GM23338 (cell line): ENCODE measurements around the gene MYO19. TPM values are rescaled to one million over a fixed set of nuclear protein-coding genes. Genes with fewer than 3 reads are reported as not detected.

Source experiments
- ATAC-seq: fragments of 200-7000 bp; cut with Tn5 transposase; 3 replicates; pipeline ENCODE4 v1.9.1; 2020
- DNase-seq: peaks from one replicate; pipeline ENCODE4 v3.0.0-alpha.2; 2015; ENCODE audit warnings: low spot score
- H2AFZ ChIP-seq: fragments of 200-600 bp; sonication (generic); 2 replicates; pipeline ENCODE4 v1.8.0; 2016; ENCODE audit warnings: antibody characterized with exemption, mild to moderate bottlenecking, moderate library complexity
- H3F3A ChIP-seq: fragments of 200-600 bp; sonication (generic); replicated peaks from 2 replicates; pipeline ENCODE4 v1.8.0; 2017; ENCODE audit warnings: antibody characterized with exemption, mixed run types, low read depth
- H3K27ac ChIP-seq: fragments of 200-600 bp; sonication (generic); 2 replicates; pipeline ENCODE4 v1.6.1; 2016; ENCODE audit warnings: low read depth
- H3K27me3 ChIP-seq: fragments of 200-600 bp; sonication (generic); 2 replicates; pipeline ENCODE4 v1.8.0; 2016; ENCODE audit warnings: mild to moderate bottlenecking, mixed run types, moderate library complexity; ENCODE audit not compliant: insufficient read depth
- H3K36me3 ChIP-seq: fragments of 200-600 bp; sonication (generic); 2 replicates; pipeline ENCODE4 v1.8.0; 2016; ENCODE audit warnings: mild to moderate bottlenecking; ENCODE audit not compliant: insufficient read depth
- H3K4me1 ChIP-seq: fragments of 200-600 bp; sonication (generic); 2 replicates; pipeline ENCODE4 v1.8.0; 2016; ENCODE audit warnings: mild to moderate bottlenecking, moderate library complexity; ENCODE audit not compliant: insufficient read depth
- H3K4me2 ChIP-seq: fragments of 200-600 bp; sonication (generic); 2 replicates; pipeline ENCODE4 v1.7.1; 2017; ENCODE audit warnings: mixed run types
- H3K4me3 ChIP-seq: fragments of 200-600 bp; sonication (generic); 2 replicates; pipeline ENCODE4 v1.6.1; 2016; ENCODE audit warnings: mixed run types
- H3K79me2 ChIP-seq: fragments of 200-600 bp; sonication (generic); replicated peaks from 2 replicates; pipeline ENCODE4 v1.8.0; 2017; ENCODE audit warnings: mild to moderate bottlenecking; ENCODE audit not compliant: insufficient read depth
- H3K9me2 ChIP-seq: fragments of 200-600 bp; sonication (generic); 2 replicates; pipeline ENCODE4 v1.8.0; 2017; ENCODE audit not compliant: insufficient read depth
- H4K20me1 ChIP-seq: fragments of 200-600 bp; sonication (generic); replicated peaks from 2 replicates; pipeline ENCODE4 v1.8.0; 2017; ENCODE audit warnings: mild to moderate bottlenecking; ENCODE audit not compliant: insufficient read depth
- H3K27ac Mint-ChIP-seq: 2 replicates; pipeline ENCODE4 v1.8.0; 2020; ENCODE audit warnings: inconsistent platforms, mild to moderate bottlenecking, moderate library complexity, mixed read lengths
- H3K27me3 Mint-ChIP-seq: 3 replicates; pipeline ENCODE4 v1.8.0; 2022; ENCODE audit warnings: low read depth, mild to moderate bottlenecking, moderate library complexity, mixed read lengths, inconsistent platforms; ENCODE audit not compliant: insufficient read depth, poor library complexity
- H3K36me3 Mint-ChIP-seq: 3 replicates; pipeline ENCODE4 v1.8.0; 2021; ENCODE audit warnings: low read depth, mild to moderate bottlenecking, inconsistent platforms, moderate library complexity, mixed read lengths
- H3K4me1 Mint-ChIP-seq: 3 replicates; pipeline ENCODE4 v1.8.0; 2020; ENCODE audit warnings: mild to moderate bottlenecking, inconsistent platforms, mixed read lengths
- H3K4me3 Mint-ChIP-seq: 3 replicates; pipeline ENCODE4 v1.8.0; 2021; ENCODE audit warnings: moderate library complexity, mild to moderate bottlenecking, inconsistent platforms, mixed read lengths
- H3K9me3 Mint-ChIP-seq: 3 replicates; pipeline ENCODE4 v1.8.0; 2020; ENCODE audit warnings: moderate library complexity, mild to moderate bottlenecking, inconsistent platforms, mixed read lengths
- CREB1 ChIP-seq: fragments of 250-450 bp; sonication (Bioruptor Pico); IDR thresholded peaks from 2 replicates; pipeline ENCODE4 v1.5.0; 2020; ENCODE audit warnings: low read depth, mild to moderate bottlenecking, moderate library complexity
- EZH2 ChIP-seq: fragments of 200-600 bp; sonication (generic); IDR thresholded peaks from one replicate; pipeline ENCODE4 v1.8.0; 2017; ENCODE audit warnings: antibody characterized with exemption, mild to moderate bottlenecking, low read depth; ENCODE audit not compliant: unreplicated experiment
- EZH2phosphoT487 ChIP-seq: fragments of 200-600 bp; sonication (generic); IDR thresholded peaks from one replicate; pipeline ENCODE4 v1.8.1; 2018; ENCODE audit warnings: antibody characterized with exemption; ENCODE audit not compliant: unreplicated experiment
- JUNB ChIP-seq: IDR thresholded peaks from one replicate; pipeline ENCODE4 v1.6.1; 2016; ENCODE audit warnings: antibody characterized with exemption; ENCODE audit not compliant: unreplicated experiment
- NANOG ChIP-seq: IDR thresholded peaks from 2 replicates; pipeline ENCODE4 v1.6.1; 2016; ENCODE audit warnings: antibody characterized with exemption, borderline replicate concordance
- POLR2AphosphoS5 ChIP-seq: IDR thresholded peaks from 2 replicates; pipeline ENCODE4 v1.6.1; 2016; ENCODE audit warnings: antibody characterized with exemption, low read depth
- STAT1 ChIP-seq: IDR thresholded peaks from one replicate; pipeline ENCODE4 v1.6.1; 2016; ENCODE audit warnings: antibody characterized with exemption; ENCODE audit not compliant: unreplicated experiment
- ZNF114 ChIP-seq: fragments of 250-450 bp; sonication (Bioruptor Pico); IDR thresholded peaks from 2 replicates; pipeline ENCODE4 v1.5.0; 2020; ENCODE audit warnings: mild to moderate bottlenecking, moderate library complexity
- ZNF331 ChIP-seq: fragments of 250-450 bp; sonication (Bioruptor Pico); IDR thresholded peaks from 2 replicates; pipeline ENCODE4 v1.5.0; 2020; ENCODE audit warnings: low read depth, mild to moderate bottlenecking, moderate library complexity
- polyA plus RNA-seq: library from polyadenylated mRNA; unstranded; fragments of >200 nt; fragmentation: Nextera tagmentation; extraction: Ambion mirVana; gene quantifications from 2 replicates; pipeline ENCODE4 v1.2.1, GENCODE V29; 2016
- total RNA-seq: library from RNA; depleted of rRNA; stranded (reverse); fragments of >200 nt; shearing (Covaris generic); gene quantifications from 2 replicates; pipeline ENCODE4 v1.2.3, GENCODE V29; 2014
- TF ChIP-seq, protein P1 (sequence below), 2 experiments: fragments of 200-600 bp in 1 of 2; sonication (generic) in 1 of 2; conservative IDR thresholded peaks; 2 replicates each; pipeline versions ENCODE4 v1.5.1 to v1.6.1; 2016 to 2017; ENCODE audit warnings: antibody characterized with exemption in 2 of 2, low read depth in 2 of 2, mild to moderate bottlenecking in 2 of 2, moderate library complexity in 1 of 2
- TF ChIP-seq, protein P2 (sequence below): IDR thresholded peaks from one replicate; pipeline ENCODE4 v1.6.1; 2018; ENCODE audit warnings: antibody characterized with exemption; ENCODE audit not compliant: unreplicated experiment
- TF ChIP-seq, protein P3 (sequence below): IDR thresholded peaks from 2 replicates; pipeline ENCODE4 v1.6.1; 2016; ENCODE audit warnings: antibody characterized with exemption

The MYO19 gene
- total and polyA plus RNA-seq, 2 experiments from 2014 or later: 37.9 to 150 TPM

- TF ChIP-seq, protein P1, sequence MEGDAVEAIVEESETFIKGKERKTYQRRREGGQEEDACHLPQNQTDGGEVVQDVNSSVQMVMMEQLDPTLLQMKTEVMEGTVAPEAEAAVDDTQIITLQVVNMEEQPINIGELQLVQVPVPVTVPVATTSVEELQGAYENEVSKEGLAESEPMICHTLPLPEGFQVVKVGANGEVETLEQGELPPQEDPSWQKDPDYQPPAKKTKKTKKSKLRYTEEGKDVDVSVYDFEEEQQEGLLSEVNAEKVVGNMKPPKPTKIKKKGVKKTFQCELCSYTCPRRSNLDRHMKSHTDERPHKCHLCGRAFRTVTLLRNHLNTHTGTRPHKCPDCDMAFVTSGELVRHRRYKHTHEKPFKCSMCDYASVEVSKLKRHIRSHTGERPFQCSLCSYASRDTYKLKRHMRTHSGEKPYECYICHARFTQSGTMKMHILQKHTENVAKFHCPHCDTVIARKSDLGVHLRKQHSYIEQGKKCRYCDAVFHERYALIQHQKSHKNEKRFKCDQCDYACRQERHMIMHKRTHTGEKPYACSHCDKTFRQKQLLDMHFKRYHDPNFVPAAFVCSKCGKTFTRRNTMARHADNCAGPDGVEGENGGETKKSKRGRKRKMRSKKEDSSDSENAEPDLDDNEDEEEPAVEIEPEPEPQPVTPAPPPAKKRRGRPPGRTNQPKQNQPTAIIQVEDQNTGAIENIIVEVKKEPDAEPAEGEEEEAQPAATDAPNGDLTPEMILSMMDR (conservative IDR thresholded peaks at IDR 0.05; ENCODE audit: low read depth in 2 of 2): no peak
- no peak for TF ChIP-seq ZNF114 (CRISPR knock-in tag)
- TF ChIP-seq, protein P2, sequence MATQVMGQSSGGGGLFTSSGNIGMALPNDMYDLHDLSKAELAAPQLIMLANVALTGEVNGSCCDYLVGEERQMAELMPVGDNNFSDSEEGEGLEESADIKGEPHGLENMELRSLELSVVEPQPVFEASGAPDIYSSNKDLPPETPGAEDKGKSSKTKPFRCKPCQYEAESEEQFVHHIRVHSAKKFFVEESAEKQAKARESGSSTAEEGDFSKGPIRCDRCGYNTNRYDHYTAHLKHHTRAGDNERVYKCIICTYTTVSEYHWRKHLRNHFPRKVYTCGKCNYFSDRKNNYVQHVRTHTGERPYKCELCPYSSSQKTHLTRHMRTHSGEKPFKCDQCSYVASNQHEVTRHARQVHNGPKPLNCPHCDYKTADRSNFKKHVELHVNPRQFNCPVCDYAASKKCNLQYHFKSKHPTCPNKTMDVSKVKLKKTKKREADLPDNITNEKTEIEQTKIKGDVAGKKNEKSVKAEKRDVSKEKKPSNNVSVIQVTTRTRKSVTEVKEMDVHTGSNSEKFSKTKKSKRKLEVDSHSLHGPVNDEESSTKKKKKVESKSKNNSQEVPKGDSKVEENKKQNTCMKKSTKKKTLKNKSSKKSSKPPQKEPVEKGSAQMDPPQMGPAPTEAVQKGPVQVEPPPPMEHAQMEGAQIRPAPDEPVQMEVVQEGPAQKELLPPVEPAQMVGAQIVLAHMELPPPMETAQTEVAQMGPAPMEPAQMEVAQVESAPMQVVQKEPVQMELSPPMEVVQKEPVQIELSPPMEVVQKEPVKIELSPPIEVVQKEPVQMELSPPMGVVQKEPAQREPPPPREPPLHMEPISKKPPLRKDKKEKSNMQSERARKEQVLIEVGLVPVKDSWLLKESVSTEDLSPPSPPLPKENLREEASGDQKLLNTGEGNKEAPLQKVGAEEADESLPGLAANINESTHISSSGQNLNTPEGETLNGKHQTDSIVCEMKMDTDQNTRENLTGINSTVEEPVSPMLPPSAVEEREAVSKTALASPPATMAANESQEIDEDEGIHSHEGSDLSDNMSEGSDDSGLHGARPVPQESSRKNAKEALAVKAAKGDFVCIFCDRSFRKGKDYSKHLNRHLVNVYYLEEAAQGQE: no peak
- no peak for TF ChIP-seq ZNF331 (CRISPR knock-in tag)
- no peak for TF ChIP-seq CREB1 (CRISPR knock-in tag)
These were observed 44.0 kb upstream of the MYO19 start (continued) for GRCh38 chr17:36578671-36579070.

DNA sequence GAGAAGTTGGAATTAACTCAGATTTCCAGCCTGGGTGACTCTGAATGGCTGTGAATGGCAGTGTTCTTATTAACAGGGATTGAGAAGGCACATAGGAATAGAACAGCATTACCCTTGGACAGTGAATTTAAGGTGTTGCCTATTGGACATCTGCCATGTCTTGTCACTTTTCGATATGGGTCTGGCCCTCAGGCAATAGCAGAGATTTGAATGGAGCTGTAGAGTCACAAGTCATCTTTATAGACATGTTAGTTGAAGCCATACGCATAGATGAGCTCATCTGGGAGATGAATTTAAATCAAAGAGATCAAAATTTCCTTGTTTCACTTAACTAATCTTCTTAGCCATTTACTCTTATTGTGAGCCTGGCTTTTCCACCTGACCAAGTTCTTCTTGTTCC, 42.1 kb upstream of the MYO19 start:
- DNase-seq (no peak), ATAC-seq (no peak)
- no peak overlapping the region for H2AFZ ChIP-seq
- peaks cover 12% of the 10 kb centered on the region for H3K79me2 ChIP-seq
- no peaks in the 10 kb centered on the region for H3K4me1 ChIP-seq
- Mint-ChIP-seq H3K36me3 (peaks cover 38% of the 10 kb centered on the region), H3K27me3 (peaks cover 4% of the 10 kb centered on the region), H3K4me3 (no peak overlapping the region), H3K4me1 (no peaks in the 10 kb centered on the region), H3K27ac (no peak overlapping the region), H3K9me3 (no peaks in the 10 kb centered on the region)
- peaks cover 29% of the 10 kb centered on the region for H3K36me3 ChIP-seq
- no peaks in the 10 kb centered on the region for H3F3A ChIP-seq
- peaks cover 8% of the 10 kb centered on the region; the same call in 1 of the 2 replicates for H4K20me1 ChIP-seq
- no peaks in the 10 kb centered on the region for H3K9me2 ChIP-seq
- no peak overlapping the region for H3K4me3 ChIP-seq
- no peaks in the 10 kb centered on the region for H3K27me3 ChIP-seq
- no peak overlapping the region for H3K27ac ChIP-seq
- no peak overlapping the region for H3K4me2 ChIP-seq
- TF ChIP-seq EZH2phosphoT487 (no peak), POLR2AphosphoS5 (no peak), CREB1 (CRISPR knock-in tag) (no peak), EZH2 (no peak), JUNB (no peak), NANOG (no peak), ZNF114 (CRISPR knock-in tag) (no peak), STAT1 (no peak)
- TF ChIP-seq, protein P1 (conservative IDR thresholded peaks at IDR 0.05; ENCODE audit: low read depth in 2 of 2): no peak
- TF ChIP-seq, protein P3, sequence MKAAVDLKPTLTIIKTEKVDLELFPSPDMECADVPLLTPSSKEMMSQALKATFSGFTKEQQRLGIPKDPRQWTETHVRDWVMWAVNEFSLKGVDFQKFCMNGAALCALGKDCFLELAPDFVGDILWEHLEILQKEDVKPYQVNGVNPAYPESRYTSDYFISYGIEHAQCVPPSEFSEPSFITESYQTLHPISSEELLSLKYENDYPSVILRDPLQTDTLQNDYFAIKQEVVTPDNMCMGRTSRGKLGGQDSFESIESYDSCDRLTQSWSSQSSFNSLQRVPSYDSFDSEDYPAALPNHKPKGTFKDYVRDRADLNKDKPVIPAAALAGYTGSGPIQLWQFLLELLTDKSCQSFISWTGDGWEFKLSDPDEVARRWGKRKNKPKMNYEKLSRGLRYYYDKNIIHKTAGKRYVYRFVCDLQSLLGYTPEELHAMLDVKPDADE: no peak
